Measurements from ENCODE around the gene INSR.

GRCh38 chr19:7068599-7068998 lies 225.6 kb downstream of the INSR start:
- TF ChIP-seq HDGF (IDR thresholded peaks at IDR 0.05; ENCODE audit: borderline replicate concordance) (no peak), NFRKB (IDR thresholded peaks at IDR 0.05) (no peak)
